ENCODE results near the gene SYNJ2. TPM values are rescaled to one million over a fixed set of nuclear protein-coding genes. Genes with fewer than 3 reads are reported as not detected.

Gene SYNJ2
- total RNA-seq, 1 donor from 2014 or later, result 8.2 TPM

DNA sequence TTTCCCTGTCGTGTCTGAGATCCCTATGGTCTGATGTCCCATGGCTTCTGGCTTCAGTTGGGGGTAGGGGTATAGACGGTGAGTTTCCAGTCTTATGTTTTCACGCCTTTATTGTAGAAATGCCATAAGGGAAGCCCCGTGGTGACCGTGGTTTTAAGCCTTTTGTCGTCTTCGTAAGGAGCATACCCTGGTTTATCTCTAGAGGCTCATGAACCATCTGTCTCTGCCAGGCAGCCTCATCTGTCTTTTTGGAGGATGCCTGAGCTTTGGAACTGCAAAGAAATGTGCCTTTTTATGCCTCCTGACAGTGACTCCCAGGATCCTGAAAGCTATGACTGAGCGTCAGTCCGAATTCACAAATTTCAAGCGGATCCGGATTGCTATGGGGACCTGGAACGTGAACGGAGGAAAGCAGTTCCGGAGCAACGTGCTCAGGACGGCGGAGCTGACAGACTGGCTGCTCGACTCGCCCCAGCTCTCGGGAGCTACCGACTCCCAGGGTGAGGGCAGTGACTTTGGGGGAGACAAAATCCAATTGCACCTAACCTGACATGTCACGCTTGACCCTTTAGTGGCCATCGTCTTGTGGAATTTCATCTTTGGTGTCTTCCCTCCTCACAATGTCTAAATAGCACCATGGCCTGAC is 84.6 kb downstream of the SYNJ2 start:
- peaks cover 6% of the 10 kb centered on the region for H3K36me3 ChIP-seq (ENCODE audit: control insufficient read depth, insufficient read depth, low read length)
- FAIRE-seq (no peak), DNase-seq (ENCODE audit: low read depth) (no peak)
- TF ChIP-seq, protein P1, sequence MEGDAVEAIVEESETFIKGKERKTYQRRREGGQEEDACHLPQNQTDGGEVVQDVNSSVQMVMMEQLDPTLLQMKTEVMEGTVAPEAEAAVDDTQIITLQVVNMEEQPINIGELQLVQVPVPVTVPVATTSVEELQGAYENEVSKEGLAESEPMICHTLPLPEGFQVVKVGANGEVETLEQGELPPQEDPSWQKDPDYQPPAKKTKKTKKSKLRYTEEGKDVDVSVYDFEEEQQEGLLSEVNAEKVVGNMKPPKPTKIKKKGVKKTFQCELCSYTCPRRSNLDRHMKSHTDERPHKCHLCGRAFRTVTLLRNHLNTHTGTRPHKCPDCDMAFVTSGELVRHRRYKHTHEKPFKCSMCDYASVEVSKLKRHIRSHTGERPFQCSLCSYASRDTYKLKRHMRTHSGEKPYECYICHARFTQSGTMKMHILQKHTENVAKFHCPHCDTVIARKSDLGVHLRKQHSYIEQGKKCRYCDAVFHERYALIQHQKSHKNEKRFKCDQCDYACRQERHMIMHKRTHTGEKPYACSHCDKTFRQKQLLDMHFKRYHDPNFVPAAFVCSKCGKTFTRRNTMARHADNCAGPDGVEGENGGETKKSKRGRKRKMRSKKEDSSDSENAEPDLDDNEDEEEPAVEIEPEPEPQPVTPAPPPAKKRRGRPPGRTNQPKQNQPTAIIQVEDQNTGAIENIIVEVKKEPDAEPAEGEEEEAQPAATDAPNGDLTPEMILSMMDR (IDR thresholded peaks at IDR 0.05; ENCODE audit: insufficient read depth, low read length, severe bottlenecking), result no peak
- H3K27me3 ChIP-seq (ENCODE audit: control insufficient read depth, insufficient read depth, low read length), result no peaks in the 10 kb centered on the region
- no peak overlapping the region for H3K4me3 ChIP-seq (ENCODE audit: low read depth, low read length)

GRCh38 chr6:158067436-158068015 is 85.9 kb downstream of the SYNJ2 start:
- Histone ChIP-seq H3K27me3 (ENCODE audit: control insufficient read depth, insufficient read depth, low read length) (no peaks in the 10 kb centered on the region), H3K36me3 (ENCODE audit: control insufficient read depth, insufficient read depth, low read length) (peaks cover 4% of the 10 kb centered on the region), H3K4me3 (ENCODE audit: low read depth, low read length) (no peak overlapping the region)
- FAIRE-seq (no peak), DNase-seq (ENCODE audit: low read depth) (peak; percentile 58)
- TF ChIP-seq, protein P1 (IDR thresholded peaks at IDR 0.05; ENCODE audit: insufficient read depth, low read length, severe bottlenecking), result no peak

DNA sequence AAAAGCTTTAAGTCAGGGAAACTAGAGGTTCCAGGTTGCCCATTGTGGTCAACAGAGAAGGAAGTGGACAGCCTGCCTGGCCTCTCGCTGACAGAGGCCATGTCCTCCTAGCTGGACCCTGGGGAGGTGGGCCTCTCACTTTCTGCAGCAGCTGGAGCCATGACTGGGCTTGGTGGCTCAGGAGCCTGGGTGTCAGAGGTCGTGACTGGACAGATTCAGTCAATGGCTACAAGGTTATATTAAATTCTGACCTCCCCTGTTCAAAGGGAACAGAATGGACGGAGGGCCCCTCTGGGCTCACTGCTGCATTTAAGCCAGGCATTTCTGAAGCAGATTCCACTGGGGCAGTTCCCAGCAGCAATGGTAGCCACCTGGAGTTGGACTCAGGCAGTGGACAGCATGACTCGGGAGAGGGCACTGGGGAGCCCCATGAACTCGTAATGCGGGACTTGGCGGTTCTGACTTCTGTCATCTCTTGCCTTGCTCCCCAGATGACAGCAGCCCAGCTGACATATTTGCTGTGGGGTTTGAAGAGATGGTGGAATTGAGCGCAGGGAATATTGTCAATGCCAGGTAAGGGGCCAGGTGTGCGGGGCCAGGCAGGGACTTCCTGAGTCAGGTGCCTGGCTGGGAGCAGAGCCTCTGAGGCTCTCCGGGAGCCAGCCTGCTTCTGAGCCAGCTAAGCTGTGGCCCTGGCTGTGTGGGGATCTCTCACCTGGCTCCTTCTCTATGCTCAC is 86.7 kb downstream of the SYNJ2 start:
- TF ChIP-seq, protein P1 (IDR thresholded peaks at IDR 0.05; ENCODE audit: insufficient read depth, low read length, severe bottlenecking), result no peak
- Histone ChIP-seq H3K36me3 (ENCODE audit: control insufficient read depth, insufficient read depth, low read length) (peaks cover 4% of the 10 kb centered on the region), H3K27me3 (ENCODE audit: control insufficient read depth, insufficient read depth, low read length) (no peaks in the 10 kb centered on the region), H3K4me3 (ENCODE audit: low read depth, low read length) (no peak overlapping the region)
- FAIRE-seq, result no peak
- no peak for DNase-seq (ENCODE audit: low read depth)

DNA sequence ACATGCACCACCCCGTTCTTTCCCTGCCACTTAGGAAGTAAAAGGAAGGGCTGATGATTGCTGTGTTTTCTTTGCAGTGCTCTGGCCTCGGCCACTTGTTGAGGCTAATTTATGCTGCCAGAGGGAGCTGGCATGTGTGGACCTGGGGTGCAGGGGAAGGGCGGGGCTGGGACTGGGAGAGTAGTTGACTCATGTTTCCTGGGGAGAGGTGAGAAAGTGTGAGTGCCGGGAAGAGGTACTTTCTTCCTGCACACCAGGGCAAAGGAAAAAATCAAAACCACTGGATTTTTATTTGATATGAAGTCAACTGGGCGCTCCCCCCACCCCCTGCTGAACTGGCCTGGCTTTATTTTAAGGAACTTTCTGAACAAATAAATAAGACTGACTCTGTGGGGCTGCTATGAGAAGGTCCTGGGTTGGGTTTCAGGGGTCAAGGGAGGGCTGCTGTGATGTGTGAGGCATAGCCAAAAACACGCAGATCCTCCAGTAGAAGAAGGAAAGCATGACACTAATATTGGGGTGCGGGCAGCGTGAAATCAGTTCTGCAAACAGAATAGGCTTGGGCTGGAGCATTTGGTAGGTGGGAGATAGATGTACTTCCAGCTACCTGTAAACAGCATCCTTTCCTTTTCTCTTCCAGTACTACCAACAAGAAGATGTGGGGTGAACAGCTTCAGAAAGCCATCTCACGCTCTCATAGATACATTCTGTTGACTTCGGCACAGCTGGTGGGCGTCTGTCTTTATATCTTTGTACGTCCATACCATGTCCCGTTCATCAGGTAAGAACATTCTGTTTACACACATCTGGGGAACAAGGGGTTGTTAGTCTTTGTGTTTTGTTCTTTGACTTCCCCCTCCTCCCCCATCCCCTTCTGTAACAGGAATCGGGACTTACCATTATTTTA is 87.5 kb downstream of the SYNJ2 start:
- DNase-seq (ENCODE audit: low read depth) (peak; percentile 93), FAIRE-seq (peak; percentile 80)
- no peak overlapping the region for H3K4me3 ChIP-seq (ENCODE audit: low read depth, low read length)
- no peaks in the 10 kb centered on the region for H3K27me3 ChIP-seq (ENCODE audit: control insufficient read depth, insufficient read depth, low read length)
- peaks cover 1% of the 10 kb centered on the region for H3K36me3 ChIP-seq (ENCODE audit: control insufficient read depth, insufficient read depth, low read length)
- TF ChIP-seq, protein P1 (IDR thresholded peaks at IDR 0.05; ENCODE audit: insufficient read depth, low read length, severe bottlenecking), result no peak

GRCh38 chr6:158069800-158070195 is 88.1 kb downstream of the SYNJ2 start:
- FAIRE-seq, result no peak
- TF ChIP-seq, protein P1 (IDR thresholded peaks at IDR 0.05; ENCODE audit: insufficient read depth, low read length, severe bottlenecking), result no peak
- H3K36me3 ChIP-seq (ENCODE audit: control insufficient read depth, insufficient read depth, low read length), result no peaks in the 10 kb centered on the region
- no peaks in the 10 kb centered on the region for H3K27me3 ChIP-seq (ENCODE audit: control insufficient read depth, insufficient read depth, low read length)
- H3K4me3 ChIP-seq (ENCODE audit: low read depth, low read length), result no peak overlapping the region
- DNase-seq (ENCODE audit: low read depth), result peak; percentile 75

Data from bronchial epithelial cell (primary cell).